Erythroblast (primary cell): ENCODE measurements around the gene IMPDH1.

Experiments used
- GATA1 ChIP-seq: IDR thresholded peaks from 2 replicates; pipeline ENCODE4 v1.6.1; 2011; ENCODE audit warnings: low read depth, mild to moderate bottlenecking, control low read depth, low read length, moderate library complexity
- POLR2A ChIP-seq: IDR thresholded peaks from 2 replicates; pipeline ENCODE4 v1.6.1; 2011; ENCODE audit warnings: mild to moderate bottlenecking, low read length

DNA sequence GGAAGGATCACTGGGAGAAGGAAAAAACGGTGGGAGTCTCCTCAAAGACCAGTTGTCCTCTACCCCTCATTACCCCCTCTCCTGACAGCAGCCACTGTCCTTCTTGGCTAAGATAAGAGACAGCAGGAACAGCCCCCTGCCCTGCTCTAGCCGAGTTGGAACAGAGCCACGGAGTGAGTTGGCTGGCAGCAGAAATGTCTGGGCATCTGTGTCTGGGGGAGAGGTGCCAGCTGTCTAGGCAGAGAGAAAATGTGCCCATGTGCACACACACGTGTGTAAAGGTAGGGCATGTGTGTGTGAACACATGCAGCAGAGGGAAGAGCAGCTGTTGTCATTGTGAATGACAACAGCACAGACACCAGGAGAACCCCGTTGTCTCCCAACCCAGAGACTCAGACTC is 36.5 kb upstream of the IMPDH1 start:
- TF ChIP-seq POLR2A (no peak), GATA1 (no peak)
